ENCODE measurements around the gene ADAM12.

The ADAM12 gene

DNA sequence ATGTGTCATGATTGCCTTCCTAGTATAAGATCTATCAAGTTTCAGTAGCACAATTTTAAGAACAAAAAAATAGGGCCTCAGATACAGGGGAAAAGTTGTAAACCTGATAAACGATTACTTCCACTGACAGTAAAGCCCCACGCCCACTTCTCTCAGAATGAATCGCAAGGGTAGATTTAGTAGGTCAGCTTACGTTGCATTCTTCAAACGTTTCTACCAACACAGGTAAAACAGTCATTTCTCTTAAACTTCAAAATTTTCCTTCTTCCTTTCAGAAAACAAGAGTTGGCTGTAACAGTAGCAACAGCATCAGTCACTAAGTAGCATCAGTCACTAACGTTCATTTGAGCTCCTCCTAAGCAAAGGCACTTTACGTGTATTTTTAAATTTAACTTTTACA, 221.5 kb downstream of the ADAM12 start:
- no peak for DNase-seq

DNA sequence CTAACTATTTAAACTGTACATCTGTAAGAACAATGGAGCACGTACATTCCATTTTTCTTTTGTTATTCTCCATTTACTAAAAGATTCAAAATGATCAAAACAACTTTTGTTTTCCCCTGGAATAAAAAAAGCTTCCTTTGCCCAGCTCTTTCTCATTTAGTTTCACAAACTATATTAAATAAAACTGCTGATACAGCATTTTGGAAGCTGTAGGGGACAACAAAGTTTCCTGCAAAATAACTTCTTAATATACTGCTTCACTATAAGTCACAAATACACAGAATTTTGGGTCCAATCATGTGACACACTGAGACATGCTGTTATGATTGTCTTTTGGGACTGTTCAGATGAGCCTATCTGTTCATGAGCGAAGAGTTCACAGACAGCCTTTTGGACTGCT, 222.4 kb downstream of the ADAM12 start:
- no peak for DNase-seq

DNA sequence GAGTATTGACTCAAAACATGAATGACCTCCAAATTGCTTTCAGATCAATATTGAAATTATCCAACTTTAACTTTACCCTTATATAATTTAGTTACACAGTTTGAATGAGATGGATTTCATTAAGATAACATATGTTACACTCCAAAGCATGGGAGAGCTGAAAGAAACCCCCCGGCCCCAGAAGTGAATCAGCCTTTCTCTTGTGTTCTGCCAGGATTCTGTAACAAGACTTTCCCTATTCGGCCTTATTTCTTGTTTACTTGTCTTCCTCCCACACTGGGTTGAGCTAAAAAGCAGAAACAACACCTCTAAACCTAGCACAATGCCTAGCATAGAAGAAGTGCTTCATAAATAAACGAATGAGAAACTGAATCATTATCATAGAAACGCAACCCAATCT, 224.8 kb downstream of the ADAM12 start:
- DNase-seq = no peak

DNA sequence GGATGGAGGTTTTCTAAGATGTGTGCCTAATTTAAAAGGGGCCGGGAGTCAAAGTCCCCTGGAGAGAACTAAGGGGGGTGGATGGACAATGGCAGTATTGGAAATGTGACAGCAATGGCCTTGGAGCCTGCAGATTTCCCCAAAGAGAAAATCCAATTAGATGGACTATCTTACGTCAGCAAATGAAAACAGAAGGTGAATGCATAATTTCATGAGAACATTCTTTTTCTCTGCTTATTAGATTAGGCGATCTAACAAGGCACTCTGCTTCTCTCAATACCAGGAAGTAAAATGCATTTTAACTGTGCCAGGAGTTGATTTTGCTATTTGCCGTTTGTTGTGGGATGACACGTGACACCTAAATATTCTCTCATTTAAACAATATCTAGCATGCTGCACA, 226.6 kb downstream of the ADAM12 start:
- no peak for DNase-seq

DNA sequence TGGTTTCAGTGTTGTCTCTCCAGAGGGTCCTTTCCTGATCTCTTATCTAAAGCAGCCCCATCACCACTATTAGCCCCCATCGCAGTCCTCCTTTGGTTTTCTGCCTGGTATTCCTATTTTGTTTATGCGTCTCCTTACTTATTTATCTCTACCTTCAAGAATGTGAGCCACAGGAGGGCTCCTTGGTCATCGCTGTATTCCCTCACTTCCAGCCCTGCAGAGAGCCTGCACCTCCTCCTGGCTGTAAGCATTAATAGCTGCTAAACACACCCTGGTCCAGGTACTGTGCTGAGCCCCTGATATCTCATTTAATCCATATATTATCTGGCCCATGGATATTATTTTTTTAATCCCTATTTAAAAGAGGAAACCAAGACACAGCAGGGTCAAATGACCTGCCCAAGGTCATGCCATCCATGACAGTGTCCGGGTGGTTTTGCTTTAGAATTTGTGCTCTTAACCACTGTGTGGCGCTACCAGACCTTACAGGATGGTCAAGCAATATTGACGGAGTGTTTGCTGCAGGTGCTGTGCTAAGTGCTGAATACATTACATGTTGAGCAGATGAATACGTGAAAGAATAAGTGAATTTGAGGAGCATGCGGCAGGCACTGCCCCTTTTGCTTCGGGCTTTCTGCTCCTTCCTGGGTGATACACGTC, 227.2 kb downstream of the ADAM12 start:
- DNase-seq = no peak

DNA sequence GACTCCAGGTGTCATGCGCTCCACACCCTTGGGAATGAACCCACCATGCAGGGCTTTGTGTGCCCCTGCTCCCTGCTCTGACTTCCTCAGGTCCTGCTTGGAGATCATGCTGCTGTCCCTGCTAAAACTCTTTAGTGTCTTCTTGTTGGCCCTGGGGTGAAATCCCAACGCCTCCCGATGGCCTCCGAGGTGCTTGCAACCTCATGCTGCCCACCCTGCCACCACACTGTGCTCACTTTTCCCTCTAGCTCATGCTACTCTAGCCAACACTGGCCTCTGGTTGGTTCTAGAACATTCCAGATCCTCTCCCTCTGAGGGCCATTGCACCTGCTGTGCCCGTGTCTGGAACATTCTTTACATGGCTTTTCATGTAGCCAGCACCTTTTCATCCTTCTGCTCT, 227.7 kb downstream of the ADAM12 start:
- DNase-seq = no peak

DNA sequence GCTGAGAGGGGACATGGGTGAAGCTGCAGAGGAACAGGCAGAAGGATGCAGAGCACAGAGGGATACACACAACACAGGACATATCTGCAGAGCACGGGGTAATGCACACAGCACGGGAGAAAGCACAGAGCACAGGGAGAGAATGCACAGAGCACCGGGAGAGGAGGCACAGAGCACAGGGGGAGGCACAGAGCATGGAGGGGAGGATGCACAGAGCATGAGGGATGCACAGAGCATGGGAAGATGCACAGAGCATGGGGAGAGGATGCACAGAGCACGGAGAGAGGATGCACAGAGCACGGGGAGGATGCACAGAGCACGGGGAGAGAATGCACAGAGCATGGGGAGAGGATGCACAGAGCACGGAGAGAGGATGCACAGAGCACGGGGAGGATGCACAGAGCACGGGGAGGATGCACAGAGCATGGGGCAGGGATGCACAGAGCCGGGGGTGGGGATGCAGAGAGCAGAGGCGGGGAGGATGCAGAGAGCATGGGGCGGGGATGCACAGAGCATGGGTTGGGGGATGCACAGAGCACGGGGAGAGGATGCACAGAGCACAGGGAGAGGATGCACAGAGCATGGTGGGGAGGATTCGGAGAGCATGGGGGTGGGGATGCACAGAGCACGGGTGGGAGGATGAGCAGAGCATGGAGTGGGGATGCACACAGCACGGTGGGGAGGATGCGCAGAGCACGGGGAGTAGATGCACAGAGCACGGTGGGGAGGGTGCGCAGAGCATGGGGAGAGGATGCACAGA, 230.0 kb downstream of the ADAM12 start:
- no peak for DNase-seq

DNA sequence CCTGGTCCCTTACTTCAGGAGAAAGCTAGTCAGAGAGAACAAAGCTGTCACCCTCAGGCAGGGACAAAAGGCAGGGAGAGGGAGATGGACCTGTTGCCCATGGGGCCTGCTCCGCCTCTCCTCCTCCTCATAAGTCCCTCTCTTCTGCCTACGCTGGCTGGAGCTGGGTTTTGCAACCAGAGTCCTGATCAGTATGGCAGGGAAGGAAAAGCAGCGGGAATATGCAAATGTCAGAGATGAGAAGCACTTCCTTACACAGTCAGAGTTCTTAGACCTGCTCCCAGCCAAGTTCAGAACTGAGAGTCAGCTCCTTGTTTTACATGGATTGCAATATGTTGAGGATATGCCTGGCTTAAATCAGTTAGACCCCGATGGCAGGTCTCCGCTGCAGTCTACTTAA, 231.1 kb downstream of the ADAM12 start:
- DNase-seq = no peak

DNA sequence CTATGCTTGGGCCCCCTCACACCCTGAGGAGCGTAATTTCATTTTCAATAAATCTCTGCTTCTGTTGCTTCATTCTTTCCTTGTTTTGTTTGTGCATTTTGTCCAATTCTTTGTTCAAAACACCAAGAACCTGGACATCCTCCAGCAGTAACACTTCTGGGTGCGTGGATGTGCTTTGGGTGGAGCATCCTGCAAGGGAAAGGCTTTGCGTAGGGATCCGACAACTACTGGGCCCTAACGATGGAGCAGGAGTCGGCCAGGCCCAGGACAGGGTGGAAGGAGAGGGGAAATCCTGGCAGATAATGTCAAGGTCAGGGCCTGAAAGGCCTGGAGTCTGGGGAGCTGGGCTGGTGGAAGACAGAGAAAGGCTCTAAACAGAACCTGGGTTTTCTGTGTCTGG, 231.8 kb downstream of the ADAM12 start:
- DNase-seq = no peak

DNA sequence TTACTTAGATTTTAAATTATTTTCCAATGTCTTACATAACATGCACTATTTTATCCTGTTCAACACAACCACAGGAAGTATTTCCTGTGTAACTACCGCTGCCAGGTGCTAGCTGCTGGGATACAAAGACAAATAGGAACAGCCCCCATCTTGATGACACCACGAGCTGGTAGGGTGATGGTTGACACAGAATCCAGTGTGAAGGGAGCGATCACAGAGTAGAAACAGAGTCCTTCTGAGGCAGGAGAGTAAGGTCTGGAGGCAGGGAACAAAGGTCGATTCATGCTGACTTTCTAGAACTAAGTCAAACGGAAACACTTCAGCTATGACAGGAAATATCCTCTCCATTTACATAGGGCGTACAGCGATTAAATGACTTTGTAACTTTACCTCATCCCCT, 232.3 kb downstream of the ADAM12 start:
- DNase-seq = no peak

DNA sequence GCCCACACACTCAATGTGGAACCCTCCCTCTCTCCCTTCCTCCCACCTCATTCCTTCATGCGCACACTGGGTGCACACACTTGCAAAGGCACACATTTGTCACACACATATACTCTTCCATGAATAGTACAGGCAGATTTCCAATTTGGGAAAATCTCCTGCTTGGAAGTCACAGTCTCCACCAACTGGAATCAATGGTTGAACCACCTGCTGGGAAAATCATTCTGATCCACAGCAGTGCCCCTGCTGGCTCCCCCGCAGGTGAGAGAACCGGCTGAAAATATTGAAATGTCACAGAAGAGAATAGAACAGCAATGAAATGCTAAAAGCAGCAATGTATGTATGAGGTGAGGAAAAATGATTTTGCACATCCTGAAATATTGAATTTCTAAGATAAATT, 232.7 kb downstream of the ADAM12 start:
- no peak for DNase-seq

DNA sequence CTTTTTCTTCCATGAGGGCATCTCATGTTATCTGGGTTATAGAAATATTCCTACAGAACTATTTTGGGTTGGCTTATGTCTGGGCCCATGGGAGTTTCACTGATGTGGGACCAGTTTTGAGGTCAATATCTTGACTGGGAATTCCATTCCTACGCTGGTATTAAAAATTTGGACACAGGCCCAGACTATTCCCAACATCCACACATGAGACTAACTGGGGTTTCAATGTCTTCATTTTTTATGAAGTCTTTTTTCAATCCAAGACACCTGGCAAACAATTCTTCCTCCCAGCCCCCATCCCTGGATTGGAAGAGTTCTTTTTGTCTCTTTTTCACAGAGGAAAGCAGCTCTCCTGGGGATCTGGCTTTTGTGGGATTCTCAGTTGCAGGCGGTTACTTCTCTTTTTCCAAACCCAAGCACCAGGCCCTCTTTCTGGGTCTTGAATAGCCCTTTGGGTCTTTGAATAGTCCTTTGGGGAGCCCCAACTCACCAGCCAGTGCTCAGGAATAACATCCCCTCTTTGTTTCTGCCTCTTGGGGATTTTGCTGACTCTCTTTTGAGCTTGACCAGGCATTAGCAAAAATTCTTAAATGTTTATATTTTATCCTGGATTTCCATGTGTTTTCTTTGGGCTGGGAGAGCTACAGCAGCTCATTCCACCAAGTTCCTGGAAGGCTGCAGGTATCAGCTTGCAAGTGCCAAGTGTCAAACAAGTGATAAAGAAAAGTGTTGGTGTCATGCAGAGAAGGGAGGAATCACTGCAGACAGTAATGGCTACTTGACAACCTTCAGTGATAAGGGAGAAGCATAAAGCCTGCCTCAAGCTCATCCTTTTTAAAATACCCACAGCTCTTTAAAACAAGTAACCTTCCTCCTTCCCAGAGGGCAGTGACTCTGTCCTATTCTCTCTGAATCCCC, 234.3 kb downstream of the ADAM12 start:
- no peak for DNase-seq

DNA sequence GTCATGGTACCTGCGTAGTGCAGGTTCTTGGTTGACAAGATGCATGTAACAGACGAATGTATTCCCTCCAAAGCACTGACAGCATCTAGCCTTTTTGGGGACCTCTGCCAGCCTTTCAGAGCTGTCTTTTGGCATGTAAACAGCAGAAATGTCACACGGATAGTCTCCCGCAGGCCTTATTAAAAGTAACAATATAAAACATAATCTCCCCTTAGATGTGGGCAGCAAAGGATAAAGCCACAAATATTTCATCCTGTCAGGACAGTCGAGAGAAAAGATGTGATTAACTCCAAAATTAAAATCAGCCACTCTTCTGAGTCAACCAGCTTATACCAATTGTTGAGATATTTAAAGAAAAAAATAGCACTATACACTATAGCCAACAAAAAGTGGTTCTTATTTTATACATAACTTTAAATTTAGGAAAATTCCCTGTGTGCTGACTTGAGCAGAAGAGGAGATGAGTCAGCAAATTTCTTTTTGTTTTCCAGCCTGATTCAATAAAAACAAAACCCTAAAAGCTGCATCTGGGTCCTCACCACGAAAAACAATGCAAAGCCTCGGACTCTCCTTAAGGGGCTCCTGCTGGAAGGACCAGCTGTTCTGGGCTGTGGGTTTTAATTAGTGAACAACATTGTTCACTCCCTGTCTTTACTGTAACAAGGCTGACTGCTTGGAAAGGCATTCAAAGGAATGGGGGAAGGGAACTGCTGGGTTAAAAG, 240.2 kb downstream of the ADAM12 start:
- no peak for DNase-seq

DNA sequence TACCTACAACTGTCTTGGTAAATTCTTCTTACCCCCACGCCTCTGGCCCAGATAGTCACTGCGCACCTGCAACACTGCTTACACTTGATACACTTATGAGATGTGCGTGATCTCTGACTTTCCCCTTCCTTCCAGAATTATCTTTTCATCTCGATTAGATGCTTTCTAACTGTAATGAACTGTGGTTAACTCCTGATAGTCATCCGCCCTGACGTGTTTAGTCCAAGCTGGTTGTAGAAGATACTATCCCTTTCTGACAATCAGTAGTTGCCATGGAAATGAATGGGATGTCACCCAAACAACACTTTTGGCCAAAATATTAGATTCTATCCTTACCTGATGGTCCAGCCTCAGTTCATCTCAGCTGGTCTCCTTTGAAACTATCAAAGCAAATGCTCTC, 241.5 kb downstream of the ADAM12 start:
- no peak for DNase-seq

DNA sequence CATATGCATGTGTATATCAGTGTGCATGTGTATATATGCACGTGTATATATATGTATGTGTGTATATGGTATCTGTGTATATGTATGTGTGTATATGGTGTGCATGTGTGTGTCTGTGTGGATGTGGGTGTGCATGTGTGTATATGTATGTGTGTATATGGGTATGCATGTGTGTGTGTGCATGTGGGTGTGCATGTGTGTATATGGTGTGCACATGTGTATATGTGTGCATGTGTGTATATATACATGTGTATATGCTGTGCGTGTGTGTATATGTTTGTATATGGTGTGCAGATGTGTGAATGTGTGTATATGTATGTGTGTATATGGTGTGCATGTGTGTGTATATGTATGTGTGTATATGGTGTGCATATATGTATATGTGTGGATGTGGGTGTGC, 245.2 kb downstream of the ADAM12 start:
- no peak for DNase-seq

DNA sequence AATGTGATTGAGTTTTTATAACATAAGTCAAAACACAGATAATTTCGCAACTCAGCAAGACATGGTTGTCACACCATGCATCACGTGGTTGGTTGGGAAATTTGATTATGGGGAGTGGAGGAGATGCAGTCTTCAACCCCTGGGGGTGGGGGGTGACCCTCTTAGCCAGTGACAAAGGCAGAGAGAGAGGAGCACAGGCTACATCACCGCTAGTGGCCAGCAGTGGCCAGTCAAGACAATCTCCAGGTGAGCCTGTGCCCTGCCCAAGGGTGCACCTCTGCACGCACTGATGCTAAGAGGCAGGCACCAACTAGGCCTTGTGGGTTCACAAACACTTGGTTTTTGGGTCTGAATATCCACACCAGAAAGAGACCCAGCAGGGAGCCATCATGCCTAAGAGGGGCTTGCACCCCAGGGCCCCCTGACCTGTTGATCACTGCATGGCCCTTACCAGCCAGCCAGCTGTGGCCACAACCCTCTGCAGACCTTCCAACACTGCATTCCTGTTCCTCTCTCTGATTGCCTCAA, 247.5 kb downstream of the ADAM12 start:
- DNase-seq = no peak

DNA sequence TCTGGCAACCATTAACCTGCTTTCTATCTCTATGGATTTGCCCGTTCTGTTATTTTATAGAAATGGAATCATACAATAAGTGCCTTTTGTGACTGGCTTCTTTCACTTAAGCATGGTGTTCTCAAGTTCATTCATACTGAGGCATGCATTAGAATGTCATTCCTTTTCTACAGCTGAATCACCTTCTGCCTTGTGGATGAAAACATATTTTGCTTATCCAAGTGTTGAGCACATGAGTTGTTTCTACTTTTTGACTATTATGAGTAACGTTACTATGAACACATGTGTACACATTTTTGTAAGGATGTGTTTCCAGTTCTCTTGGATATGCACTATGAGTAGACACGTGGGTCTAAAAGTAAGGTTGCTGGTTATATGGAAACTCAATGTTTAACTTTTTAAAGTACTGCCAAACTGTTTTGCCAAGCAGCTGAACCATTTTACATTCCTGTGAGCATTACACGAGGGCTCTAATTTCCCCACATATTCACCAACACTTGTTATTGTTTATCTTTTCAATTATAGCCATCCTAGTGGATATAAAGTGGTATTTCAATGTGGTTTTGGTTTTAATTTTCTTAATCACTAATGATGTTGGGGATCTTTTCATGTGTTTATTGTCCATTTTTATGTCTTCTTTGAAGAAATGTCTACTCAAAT, 250.6 kb downstream of the ADAM12 start:
- DNase-seq = no peak

DNA sequence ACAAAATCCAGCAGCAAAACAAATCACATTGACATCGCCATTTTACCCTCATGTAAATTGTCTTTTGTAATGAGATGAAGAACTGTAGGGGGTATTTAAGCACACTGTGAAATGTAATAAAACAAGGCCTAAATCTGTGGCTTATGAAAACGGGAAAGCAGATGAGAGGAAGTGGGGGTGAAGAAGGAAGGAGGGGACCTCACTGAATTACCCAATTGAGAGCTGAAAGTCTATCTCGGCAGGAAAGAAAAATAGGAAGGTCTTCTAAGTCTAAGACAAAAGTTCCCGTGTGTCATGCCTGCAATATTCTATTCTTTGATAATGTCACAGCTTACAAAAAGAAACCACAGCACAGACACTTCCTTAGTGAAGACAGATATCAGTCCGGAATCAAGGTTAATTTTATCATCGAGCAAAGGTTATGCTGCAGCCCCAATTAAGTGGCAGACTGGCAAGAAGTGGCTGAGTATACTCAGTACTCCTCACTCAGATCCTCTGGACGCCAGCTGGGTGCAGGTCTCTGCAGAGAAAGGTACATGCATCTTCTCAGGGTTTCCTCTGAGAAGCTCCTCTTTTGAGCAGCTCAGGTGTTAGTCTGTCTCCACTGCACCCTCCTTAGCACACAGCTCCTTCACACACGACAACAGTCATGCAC, 252.2 kb downstream of the ADAM12 start:
- DNase-seq = no peak

DNA sequence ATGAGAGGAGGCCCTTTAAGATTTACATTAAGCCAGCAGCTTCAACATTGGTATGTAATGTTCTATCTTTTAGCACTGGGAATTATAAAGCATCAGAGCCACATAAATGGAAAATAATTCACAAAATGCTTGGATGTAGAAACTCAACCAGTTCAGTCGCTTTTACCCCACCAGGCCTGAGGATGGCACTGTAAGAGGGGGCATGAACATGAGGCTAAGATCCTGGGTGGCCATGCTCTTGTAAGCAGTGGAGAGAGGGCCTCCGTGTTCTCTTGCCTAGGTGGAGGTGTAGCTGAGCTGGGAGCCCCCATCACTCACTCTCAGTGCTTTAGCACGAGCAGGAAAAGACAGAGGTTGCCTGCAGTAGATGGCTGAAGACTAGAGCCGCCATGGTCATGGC, 253.1 kb downstream of the ADAM12 start:
- no peak for DNase-seq

DNA sequence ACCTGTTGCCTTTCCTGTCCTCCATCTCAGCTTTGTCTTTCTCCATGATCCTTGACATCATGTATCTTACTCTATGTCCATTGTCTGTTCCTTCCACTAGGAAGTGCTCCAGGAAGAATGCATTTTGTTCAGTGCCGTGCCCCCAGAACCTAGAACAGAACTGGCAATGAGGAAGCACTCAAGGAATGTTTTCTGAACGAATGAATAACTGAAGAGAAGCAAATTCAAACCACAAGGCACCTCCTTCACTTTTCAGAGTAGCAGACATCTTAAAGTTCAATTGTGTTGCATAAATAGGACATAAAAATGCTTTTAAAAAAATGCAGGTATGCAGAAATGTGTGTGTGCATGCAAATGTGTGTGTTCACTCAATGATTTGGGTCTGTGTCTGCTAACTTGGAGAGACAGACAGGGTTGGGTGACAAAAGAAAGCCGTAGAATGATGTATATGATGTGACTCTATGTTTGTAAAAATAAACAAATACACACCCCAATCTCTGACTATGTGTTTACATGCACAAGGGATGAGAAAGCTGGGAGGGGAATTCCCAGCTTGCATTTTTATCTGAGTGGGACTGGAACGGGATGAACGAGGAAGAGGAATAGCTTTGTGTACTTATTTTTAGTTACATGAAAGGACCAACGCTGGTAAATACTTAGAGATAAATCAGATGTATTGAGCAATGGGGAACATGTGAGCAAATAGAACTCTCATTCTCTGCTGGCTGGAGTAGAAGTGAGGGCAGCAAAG, 254.2 kb downstream of the ADAM12 start:
- no peak for DNase-seq

DNA sequence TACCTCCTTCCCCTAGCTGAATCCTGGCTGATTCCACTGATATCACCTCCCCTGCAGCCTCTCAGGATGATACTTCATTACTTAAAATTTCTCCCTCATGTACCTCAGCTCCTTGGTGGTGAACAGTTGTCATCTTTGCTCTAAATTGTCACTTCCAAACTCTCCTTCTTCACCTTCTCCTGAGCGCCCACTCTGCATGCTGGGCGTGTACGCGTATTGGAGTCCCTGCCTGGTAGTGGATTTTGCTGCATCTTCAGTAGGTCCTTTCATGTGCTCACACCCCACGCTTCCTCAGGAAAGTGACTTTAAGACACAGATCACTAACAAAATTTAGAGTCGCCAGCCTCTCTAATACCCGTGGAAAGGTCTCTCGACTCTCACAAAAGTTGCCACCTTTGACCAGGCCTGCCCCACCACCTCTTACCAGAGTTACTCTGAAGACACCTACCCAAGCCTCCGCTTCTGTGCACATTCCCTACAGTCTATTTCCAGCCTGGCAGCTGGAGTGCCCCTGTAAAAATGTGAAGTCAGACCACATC, 255.1 kb downstream of the ADAM12 start:
- no peak for DNase-seq

All from DMS79 (cell line).